H1 (cell line): ENCODE data around the gene TAX1BP1. TPM values are rescaled to one million over a fixed set of nuclear protein-coding genes. Genes with fewer than 3 reads are reported as not detected.

Source experiments
- CTCF ChIA-PET: fragments of 300-600 bp; sonication (Branson Sonifier 250); formaldehyde crosslinking; loops from one replicate; lab custom pipeline; 2021; ENCODE audit not compliant: partially characterized antibody; lab: Charles Lee
- POLR2A ChIA-PET: fragments of 300-600 bp; sonication (Branson Sonifier 250); formaldehyde crosslinking; loops from one replicate; lab custom pipeline; 2021; ENCODE audit warnings: inconsistent platforms; ENCODE audit not compliant: partially characterized antibody; lab: Charles Lee
- DNase-seq, 2 experiments: peaks; one replicate each; pipeline versions ENCODE4 v3.0.0 to v3.0.0-alpha.2; 2010 to 2022; ENCODE audit warnings: low spot score in 2 of 2, low read depth in 1 of 2, mixed read lengths in 1 of 2
- FAIRE-seq: peaks from 2 replicates; lab custom pipeline; 2011; peaks lifted over from hg19 to GRCh38; lab: Jason Lieb, UNC
- H2AFZ ChIP-seq: 2 replicates; pipeline ENCODE4 v1.8.1; 2012; ENCODE audit warnings: low read length, inconsistent platforms
- H2AK5ac ChIP-seq: 2 replicates; pipeline ENCODE4 v1.6.1; 2013; ENCODE audit warnings: low read depth, low read length
- H2BK120ac ChIP-seq: replicated peaks from 2 replicates; pipeline ENCODE3; 2013; ENCODE audit warnings: low read depth, low read length, inconsistent platforms
- H2BK12ac ChIP-seq: 2 replicates; pipeline ENCODE4 v1.6.1; 2013; ENCODE audit warnings: low read depth, low read length
- H2BK15ac ChIP-seq: 2 replicates; pipeline ENCODE4 v1.6.1; 2013; ENCODE audit warnings: low read length
- H2BK20ac ChIP-seq: 2 replicates; pipeline ENCODE4 v1.6.1; 2013; ENCODE audit warnings: low read length
- H2BK5ac ChIP-seq: 2 replicates; pipeline ENCODE4 v1.6.1; 2013; ENCODE audit warnings: low read depth, low read length
- H3K14ac ChIP-seq: 2 replicates; pipeline ENCODE4 v1.6.1; 2013; ENCODE audit warnings: inconsistent platforms; ENCODE audit not compliant: insufficient read length
- H3K18ac ChIP-seq: 2 replicates; pipeline ENCODE4 v1.6.1; 2013; ENCODE audit warnings: low read length; ENCODE audit errors: extremely low read depth
- H3K23ac ChIP-seq: 2 replicates; pipeline ENCODE4 v1.6.1; 2013; ENCODE audit warnings: inconsistent platforms; ENCODE audit not compliant: insufficient read length
- H3K23me2 ChIP-seq: 2 replicates; pipeline ENCODE4 v1.6.1; 2013; ENCODE audit warnings: low read depth, low read length
- H3K27ac ChIP-seq: 2 replicates; pipeline ENCODE4 v1.6.1; 2011; ENCODE audit warnings: low read depth, low read length, inconsistent platforms
- H3K27me3 ChIP-seq, 4 experiments: replicated peaks in 1 of 4; 1 replicate in 1 of 4; 2 replicates in 3 of 4; pipeline versions ENCODE4 v1.6.1 to v1.8.1; 2011 to 2013; ENCODE audit warnings: low read length in 3 of 4, mild to moderate bottlenecking in 3 of 4, inconsistent platforms in 2 of 4, mixed read lengths in 2 of 4, moderate library complexity in 1 of 4; ENCODE audit not compliant: control insufficient read depth in 3 of 4, insufficient read depth in 3 of 4; ENCODE audit errors: extremely low read depth in 1 of 4
- H3K36me3 ChIP-seq, 4 experiments: 2 replicates each; pipeline versions ENCODE4 v1.6.1 to v1.8.1; 2011 to 2013; ENCODE audit warnings: mild to moderate bottlenecking in 4 of 4, low read length in 3 of 4, moderate library complexity in 2 of 4, control low read depth in 1 of 4, inconsistent platforms in 1 of 4; ENCODE audit not compliant: insufficient read depth in 4 of 4, control insufficient read depth in 2 of 4
- H3K4ac ChIP-seq: replicated peaks from 2 replicates; pipeline ENCODE3; 2013; ENCODE audit warnings: low read length, low read depth, mixed read lengths, inconsistent platforms; ENCODE audit not compliant: insufficient read length
- H3K4me1 ChIP-seq, 4 experiments: replicated peaks in 1 of 4; 1 replicate in 1 of 4; 2 replicates in 3 of 4; pipeline versions ENCODE4 v1.6.1 to v1.8.1; 2011 to 2013; ENCODE audit warnings: low read length in 3 of 4, inconsistent platforms in 2 of 4, mixed read lengths in 1 of 4; ENCODE audit not compliant: insufficient read depth in 4 of 4, control insufficient read depth in 3 of 4
- H3K4me2 ChIP-seq, 2 experiments: 2 replicates each; pipeline versions ENCODE4 v1.6.1 to v1.8.1; 2011 to 2013; ENCODE audit warnings: low read depth in 2 of 2, low read length in 2 of 2, control low read depth in 1 of 2, inconsistent platforms in 1 of 2, mild to moderate bottlenecking in 1 of 2; ENCODE audit not compliant: insufficient read depth in 1 of 2
- H3K4me3 ChIP-seq, 4 experiments: fragments of 200-600, 300-600 bp in 1 of 4; sonication (generic), shearing (Covaris generic), sonication (Bioruptor Twin) in 1 of 4; 2 replicates each; pipeline versions ENCODE4 v1.5.1 to v1.8.1; 2011 to 2016; ENCODE audit warnings: low read length in 4 of 4, low read depth in 3 of 4, control low read depth in 2 of 4, inconsistent platforms in 2 of 4, mild to moderate bottlenecking in 2 of 4, mixed read lengths in 1 of 4, moderate library complexity in 1 of 4; ENCODE audit not compliant: insufficient read depth in 2 of 4; ENCODE audit errors: extremely low read depth in 1 of 4
- H3K56ac ChIP-seq: replicated peaks from 2 replicates; pipeline ENCODE3; 2013; ENCODE audit warnings: low read depth, mild to moderate bottlenecking, mixed read lengths, low read length, inconsistent platforms; ENCODE audit not compliant: insufficient read length
- H3K79me1 ChIP-seq: 2 replicates; pipeline ENCODE4 v1.6.1; 2013; ENCODE audit warnings: low read depth, low read length, control low read depth
- H3K79me2 ChIP-seq, 2 experiments: 2 replicates each; pipeline versions ENCODE4 v1.6.1 to v1.8.1; 2012 to 2013; ENCODE audit warnings: low read length in 2 of 2, mild to moderate bottlenecking in 2 of 2, inconsistent platforms in 1 of 2; ENCODE audit not compliant: insufficient read depth in 2 of 2, control insufficient read depth in 1 of 2
- H3K9ac ChIP-seq, 4 experiments: replicated peaks in 1 of 4; 1 replicate in 1 of 4; 2 replicates in 3 of 4; pipeline versions ENCODE4 v1.6.1 to v1.8.1; 2011 to 2013; ENCODE audit warnings: low read depth in 3 of 4, low read length in 3 of 4, control low read depth in 2 of 4, mild to moderate bottlenecking in 2 of 4, moderate library complexity in 2 of 4, inconsistent platforms in 1 of 4; ENCODE audit errors: extremely low read depth in 1 of 4
- H3K9me3 ChIP-seq, 2 experiments: 2 replicates each; pipeline versions ENCODE4 v1.6.1 to v1.8.1; 2012 to 2013; ENCODE audit warnings: mild to moderate bottlenecking in 2 of 2, moderate library complexity in 2 of 2, control low read depth in 1 of 2, inconsistent platforms in 1 of 2, low read depth in 1 of 2, low read length in 1 of 2, mixed read lengths in 1 of 2; ENCODE audit not compliant: insufficient read depth in 2 of 2
- H4K20me1 ChIP-seq, 2 experiments: replicated peaks in 1 of 2; 2 replicates each; pipeline versions ENCODE3 to v1.8.1; 2011 to 2013; ENCODE audit warnings: inconsistent platforms in 2 of 2, low read length in 2 of 2, mild to moderate bottlenecking in 1 of 2; ENCODE audit not compliant: insufficient read depth in 2 of 2, control insufficient read depth in 1 of 2
- H4K5ac ChIP-seq: 2 replicates; pipeline ENCODE4 v1.6.1; 2013; ENCODE audit warnings: low read length, low read depth, mixed read lengths, inconsistent platforms; ENCODE audit not compliant: insufficient read length
- H4K8ac ChIP-seq: 2 replicates; pipeline ENCODE4 v1.8.0; 2013; ENCODE audit warnings: mild to moderate bottlenecking, moderate library complexity, low read length, inconsistent platforms; ENCODE audit not compliant: insufficient read depth; ENCODE audit errors: extremely low read depth
- H4K91ac ChIP-seq: replicated peaks from 2 replicates; pipeline ENCODE3; 2013; ENCODE audit warnings: low read length, mixed read lengths, inconsistent platforms; ENCODE audit not compliant: insufficient read length
- CHD1 ChIP-seq: IDR thresholded peaks from 2 replicates; pipeline ENCODE4 v1.6.1; 2012; ENCODE audit warnings: low read depth, low read length, improper control_type of control experiment
- MAFK ChIP-seq: IDR thresholded peaks from 2 replicates; pipeline ENCODE4 v1.6.1; 2012; ENCODE audit warnings: low read depth, mild to moderate bottlenecking, improper control_type of control experiment, low read length
- MAX ChIP-seq: IDR thresholded peaks from 2 replicates; pipeline ENCODE4 v1.6.1; 2012; ENCODE audit warnings: inconsistent platforms
- RBBP5 ChIP-seq: IDR thresholded peaks from 2 replicates; pipeline ENCODE4 v1.7.1; 2012; ENCODE audit warnings: low read depth, mild to moderate bottlenecking, inconsistent platforms, low read length, moderate library complexity, borderline replicate concordance
- RNF2 ChIP-seq: fragments of 200-900, 300-1000 bp; sonication (generic); IDR thresholded peaks from 2 replicates; pipeline ENCODE4 v1.7.1; 2016; ENCODE audit warnings: borderline replicate concordance, low read depth, mild to moderate bottlenecking, antibody characterized with exemption, low read length; ENCODE audit not compliant: poor library complexity, severe bottlenecking; ENCODE audit errors: missing control alignments
- SP4 ChIP-seq: IDR thresholded peaks from 2 replicates; pipeline ENCODE4 v1.6.1; 2012; ENCODE audit warnings: low read length, inconsistent platforms
- TAF7 ChIP-seq: optimal IDR thresholded peaks from 2 replicates; pipeline ENCODE3; 2011; ENCODE audit warnings: low read depth, mild to moderate bottlenecking, inconsistent platforms, low read length, moderate library complexity, borderline replicate concordance
- TEAD4 ChIP-seq: IDR thresholded peaks from 2 replicates; pipeline ENCODE4 v1.6.1; 2012; ENCODE audit warnings: low read depth, low read length, inconsistent platforms, mixed read lengths
- WGBS, 2 experiments: shearing (Covaris generic) in 1 of 2; methylation state at CpG; one replicate each; pipeline versions ENCODE4 v1.1.6 to v1.1.7; 2013 to 2015; ENCODE audit warnings: low lambda C conversion rate in 2 of 2, mixed read lengths in 2 of 2, inconsistent platforms in 1 of 2, low coverage in 1 of 2, missing lambda C conversion rate in 1 of 2; ENCODE audit not compliant: insufficient replicate concordance in 2 of 2, insufficient coverage in 1 of 2, insufficient read length in 1 of 2; ENCODE audit errors: extremely low coverage in 1 of 2, missing lambda C conversion rate in 1 of 2; 5-methylcytosine and 5-hydroxymethylcytosine counted together
- polyA plus RNA-seq, 7 experiments: library from polyadenylated mRNA; depleted of rRNA in 3 of 7; stranded (reverse) in 5 of 7; unstranded in 2 of 7; fragments of >200 nt in 5 of 7; fragments of 200-250 nt in 2 of 7; gene quantifications; 1 replicate in 5 of 7; 2 replicates in 1 of 7; 4 replicates in 1 of 7; pipeline versions ENCODE4 v1.2.1 to v1.2.3, GENCODE V29; 2011 to 2013; ENCODE audit warnings: missing spikeins in 2 of 7, mixed read lengths in 2 of 7
- total RNA-seq: library from RNA; stranded (reverse); fragmentation: NEBNext Ultra II Directional; extraction: Animal tissue kit (Norgen Biotek cat#: 25700); gene quantifications from 2 replicates; pipeline ENCODE4 v1.2.1, GENCODE V29; 2021
- TF ChIP-seq, protein P1 (sequence below): IDR thresholded peaks from 2 replicates; pipeline ENCODE4 v1.6.1; 2012; ENCODE audit warnings: low read length, inconsistent platforms

Gene TAX1BP1
- total and polyA plus RNA-seq, 2 of the 8 experiments (the other 6 are each of a cell fraction or from before 2014, with no cell fraction given): 56.0 to 62.7 TPM

GRCh38 chr7:27870595-27870994 lies 130.6 kb downstream of the TAX1BP1 start:
- FAIRE-seq: no peak
- Histone ChIP-seq H2BK5ac (no peak overlapping the region), H4K5ac (no peak overlapping the region), H4K8ac (peak overlapping the region; percentile 43; the same call in 1 of the 2 replicates), H2BK120ac (no peak overlapping the region), H3K56ac (no peak overlapping the region), H3K27me3 (no peaks in the 10 kb centered on the region), H3K27ac (no peak overlapping the region), H3K9ac (no peak overlapping the region), H2BK15ac (no peak overlapping the region), H3K23me2 (no peaks in the 10 kb centered on the region), H2AK5ac (no peak overlapping the region), H3K4ac (no peak overlapping the region), H2BK12ac (no peak overlapping the region), H4K20me1 (peaks cover 0 to 1% of the 10 kb centered on the region in 2 experiments), H3K9me3 (no peaks in the 10 kb centered on the region), H3K18ac (no peak overlapping the region), H3K36me3 (no peaks in the 10 kb centered on the region), H3K4me3 (no peak overlapping the region), H3K14ac (no peak overlapping the region), H2BK20ac (no peak overlapping the region), H4K91ac (no peak overlapping the region), H3K23ac (no peak overlapping the region), H3K79me1 (no peaks in the 10 kb centered on the region), H2AFZ (no peak overlapping the region), H3K79me2 (no peaks in the 10 kb centered on the region), H3K4me1 (peaks cover 0 to 7% (median 1%) of the 10 kb centered on the region in 4 experiments; a peak in 5 of 7 replicates), H3K4me2 (no peak overlapping the region)
- ChIA-PET POLR2A (interaction anchor here (1.2 kb wide), 1 partner anchor 21 kb away, joined by 3 read pairs; no protein-coding TSS in a partner anchor), CTCF (interaction anchor here (0.7 kb wide), 1 partner anchor 40 kb away, joined by 3 read pairs; no protein-coding TSS in a partner anchor)
- DNase-seq: no peak
- WGBS, 2 experiments: 88% methylated on average over 5 of the region's 5 CpGs; no CpG with 5 or more reads in 1 of the 2 experiments
- no peak for TF ChIP-seq MAX
- no peak for TF ChIP-seq TAF7
- TF ChIP-seq TEAD4: no peak
- no peak for TF ChIP-seq CHD1
- TF ChIP-seq MAFK: no peak
- TF ChIP-seq, protein P1, sequence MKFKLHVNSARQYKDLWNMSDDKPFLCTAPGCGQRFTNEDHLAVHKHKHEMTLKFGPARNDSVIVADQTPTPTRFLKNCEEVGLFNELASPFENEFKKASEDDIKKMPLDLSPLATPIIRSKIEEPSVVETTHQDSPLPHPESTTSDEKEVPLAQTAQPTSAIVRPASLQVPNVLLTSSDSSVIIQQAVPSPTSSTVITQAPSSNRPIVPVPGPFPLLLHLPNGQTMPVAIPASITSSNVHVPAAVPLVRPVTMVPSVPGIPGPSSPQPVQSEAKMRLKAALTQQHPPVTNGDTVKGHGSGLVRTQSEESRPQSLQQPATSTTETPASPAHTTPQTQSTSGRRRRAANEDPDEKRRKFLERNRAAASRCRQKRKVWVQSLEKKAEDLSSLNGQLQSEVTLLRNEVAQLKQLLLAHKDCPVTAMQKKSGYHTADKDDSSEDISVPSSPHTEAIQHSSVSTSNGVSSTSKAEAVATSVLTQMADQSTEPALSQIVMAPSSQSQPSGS: no peak
- no peak for TF ChIP-seq RNF2
- no peak for TF ChIP-seq RBBP5
- TF ChIP-seq SP4: no peak
